GM23338 (cell line): ENCODE data around the gene DCTN1. TPM values are rescaled to one million over a fixed set of nuclear protein-coding genes. Genes with fewer than 3 reads are reported as not detected.

Source experiments
- ATAC-seq: fragments of 200-7000 bp; cut with Tn5 transposase; 3 replicates; pipeline ENCODE4 v1.9.1; 2020
- DNase-seq: peaks from one replicate; pipeline ENCODE4 v3.0.0-alpha.2; 2015; ENCODE audit warnings: low spot score
- H2AFZ ChIP-seq: fragments of 200-600 bp; sonication (generic); 2 replicates; pipeline ENCODE4 v1.8.0; 2016; ENCODE audit warnings: antibody characterized with exemption, mild to moderate bottlenecking, moderate library complexity
- H3F3A ChIP-seq: fragments of 200-600 bp; sonication (generic); replicated peaks from 2 replicates; pipeline ENCODE4 v1.8.0; 2017; ENCODE audit warnings: antibody characterized with exemption, mixed run types, low read depth
- H3K27ac ChIP-seq: fragments of 200-600 bp; sonication (generic); 2 replicates; pipeline ENCODE4 v1.6.1; 2016; ENCODE audit warnings: low read depth
- H3K27me3 ChIP-seq: fragments of 200-600 bp; sonication (generic); 2 replicates; pipeline ENCODE4 v1.8.0; 2016; ENCODE audit warnings: mild to moderate bottlenecking, mixed run types, moderate library complexity; ENCODE audit not compliant: insufficient read depth
- H3K36me3 ChIP-seq: fragments of 200-600 bp; sonication (generic); 2 replicates; pipeline ENCODE4 v1.8.0; 2016; ENCODE audit warnings: mild to moderate bottlenecking; ENCODE audit not compliant: insufficient read depth
- H3K4me1 ChIP-seq: fragments of 200-600 bp; sonication (generic); 2 replicates; pipeline ENCODE4 v1.8.0; 2016; ENCODE audit warnings: mild to moderate bottlenecking, moderate library complexity; ENCODE audit not compliant: insufficient read depth
- H3K4me2 ChIP-seq: fragments of 200-600 bp; sonication (generic); 2 replicates; pipeline ENCODE4 v1.7.1; 2017; ENCODE audit warnings: mixed run types
- H3K4me3 ChIP-seq: fragments of 200-600 bp; sonication (generic); 2 replicates; pipeline ENCODE4 v1.6.1; 2016; ENCODE audit warnings: mixed run types
- H3K79me2 ChIP-seq: fragments of 200-600 bp; sonication (generic); replicated peaks from 2 replicates; pipeline ENCODE4 v1.8.0; 2017; ENCODE audit warnings: mild to moderate bottlenecking; ENCODE audit not compliant: insufficient read depth
- H3K9me2 ChIP-seq: fragments of 200-600 bp; sonication (generic); 2 replicates; pipeline ENCODE4 v1.8.0; 2017; ENCODE audit not compliant: insufficient read depth
- H4K20me1 ChIP-seq: fragments of 200-600 bp; sonication (generic); replicated peaks from 2 replicates; pipeline ENCODE4 v1.8.0; 2017; ENCODE audit warnings: mild to moderate bottlenecking; ENCODE audit not compliant: insufficient read depth
- H3K27ac Mint-ChIP-seq: 2 replicates; pipeline ENCODE4 v1.8.0; 2020; ENCODE audit warnings: inconsistent platforms, mild to moderate bottlenecking, moderate library complexity, mixed read lengths
- H3K27me3 Mint-ChIP-seq: 3 replicates; pipeline ENCODE4 v1.8.0; 2022; ENCODE audit warnings: low read depth, mild to moderate bottlenecking, moderate library complexity, mixed read lengths, inconsistent platforms; ENCODE audit not compliant: insufficient read depth, poor library complexity
- H3K36me3 Mint-ChIP-seq: 3 replicates; pipeline ENCODE4 v1.8.0; 2021; ENCODE audit warnings: low read depth, mild to moderate bottlenecking, inconsistent platforms, moderate library complexity, mixed read lengths
- H3K4me1 Mint-ChIP-seq: 3 replicates; pipeline ENCODE4 v1.8.0; 2020; ENCODE audit warnings: mild to moderate bottlenecking, inconsistent platforms, mixed read lengths
- H3K4me3 Mint-ChIP-seq: 3 replicates; pipeline ENCODE4 v1.8.0; 2021; ENCODE audit warnings: moderate library complexity, mild to moderate bottlenecking, inconsistent platforms, mixed read lengths
- H3K9me3 Mint-ChIP-seq: 3 replicates; pipeline ENCODE4 v1.8.0; 2020; ENCODE audit warnings: moderate library complexity, mild to moderate bottlenecking, inconsistent platforms, mixed read lengths
- CREB1 ChIP-seq: fragments of 250-450 bp; sonication (Bioruptor Pico); IDR thresholded peaks from 2 replicates; pipeline ENCODE4 v1.5.0; 2020; ENCODE audit warnings: low read depth, mild to moderate bottlenecking, moderate library complexity
- EZH2 ChIP-seq: fragments of 200-600 bp; sonication (generic); IDR thresholded peaks from one replicate; pipeline ENCODE4 v1.8.0; 2017; ENCODE audit warnings: antibody characterized with exemption, mild to moderate bottlenecking, low read depth; ENCODE audit not compliant: unreplicated experiment
- NANOG ChIP-seq: IDR thresholded peaks from 2 replicates; pipeline ENCODE4 v1.6.1; 2016; ENCODE audit warnings: antibody characterized with exemption, borderline replicate concordance
- REST ChIP-seq: IDR thresholded peaks from one replicate; pipeline ENCODE4 v1.6.1; 2018; ENCODE audit warnings: antibody characterized with exemption; ENCODE audit not compliant: unreplicated experiment
- STAT1 ChIP-seq: IDR thresholded peaks from one replicate; pipeline ENCODE4 v1.6.1; 2016; ENCODE audit warnings: antibody characterized with exemption; ENCODE audit not compliant: unreplicated experiment
- ZNF462 ChIP-seq: fragments of 250-450 bp; sonication (Bioruptor Pico); IDR thresholded peaks from 2 replicates; pipeline ENCODE4 v1.5.0; 2020; ENCODE audit warnings: mild to moderate bottlenecking, moderate library complexity
- polyA plus RNA-seq: library from polyadenylated mRNA; unstranded; fragments of >200 nt; fragmentation: Nextera tagmentation; extraction: Ambion mirVana; gene quantifications from 2 replicates; pipeline ENCODE4 v1.2.1, GENCODE V29; 2016
- total RNA-seq: library from RNA; depleted of rRNA; stranded (reverse); fragments of >200 nt; shearing (Covaris generic); gene quantifications from 2 replicates; pipeline ENCODE4 v1.2.3, GENCODE V29; 2014

DCTN1 gene
- total and polyA plus RNA-seq, 2 experiments from 2014 or later, result 108 to 145 TPM

- TF ChIP-seq ZNF462 (CRISPR knock-in tag), result no peak
Observed at GRCh38 chr2:74396149-74396548, 16.0 kb upstream of the DCTN1 start (continued).

- Histone ChIP-seq H3K4me1 (peaks cover 12% of the 10 kb centered on the region), H4K20me1 (peaks cover 17% of the 10 kb centered on the region), H3K9me2 (no peaks in the 10 kb centered on the region), H3K27me3 (no peaks in the 10 kb centered on the region), H3K79me2 (peaks cover 28% of the 10 kb centered on the region), H3K4me3 (no peak overlapping the region), H3K36me3 (no peaks in the 10 kb centered on the region), H3K4me2 (no peak overlapping the region), H3F3A (no peaks in the 10 kb centered on the region), H2AFZ (no peak overlapping the region), H3K27ac (no peak overlapping the region)
- H3K4me1 Mint-ChIP-seq, result peaks cover 10% of the 10 kb centered on the region; the same call in 2 of the 3 replicates
- ATAC-seq, result no peak
- no peaks in the 10 kb centered on the region for H3K36me3 Mint-ChIP-seq
- H3K27me3 Mint-ChIP-seq, result peaks cover 5% of the 10 kb centered on the region
- H3K27ac Mint-ChIP-seq, result no peak overlapping the region
- DNase-seq, result no peak
- H3K9me3 Mint-ChIP-seq, result no peaks in the 10 kb centered on the region
- H3K4me3 Mint-ChIP-seq, result no peak overlapping the region
- TF ChIP-seq REST (no peak), CREB1 (no peak), EZH2 (no peak), NANOG (no peak), STAT1 (no peak), ZNF462 (CRISPR knock-in tag) (no peak)
Observed at GRCh38 chr2:74393525-74393924, 13.4 kb upstream of the DCTN1 start.
